Right atrium auricular region (tissue), 2 donors: ENCODE results near the gene BCL2L2. TPM values are rescaled to one million over a fixed set of nuclear protein-coding genes. Genes with fewer than 3 reads are reported as not detected.
"Not testable (repeated sequence)": the region's sequence is repeated elsewhere in the genome, so short reads cannot be mapped to it uniquely, and the experiment has no call there.

Experiments used
- DNase-seq: peaks from one replicate; pipeline ENCODE4 v3.0.0-alpha.2; 2019; ENCODE audit warnings: low spot score
- H3K27ac ChIP-seq, 2 donors: fragments of 200-600 bp; sonication (generic); 1 replicate in 1 of 2; 2 replicates in 1 of 2; pipeline ENCODE4 v1.5.1; 2016 to 2019
- H3K27me3 ChIP-seq, 2 donors: fragments of 200-600 bp; sonication (generic); one replicate each; pipeline versions ENCODE4 v1.5.1 to v1.6.0; 2017 to 2019
- H3K36me3 ChIP-seq: fragments of 200-600 bp; sonication (generic); one replicate; pipeline ENCODE4 v1.5.1; 2016
- H3K4me1 ChIP-seq, 2 donors: fragments of 200-600 bp; sonication (generic); one replicate each; pipeline versions ENCODE4 v1.5.1 to v1.6.0; 2017 to 2019
- H3K4me3 ChIP-seq, 2 donors: fragments of 200-600 bp; sonication (generic); 1 replicate in 1 of 2; 2 replicates in 1 of 2; pipeline ENCODE4 v1.5.1; 2017 to 2019; ENCODE audit warnings: mild to moderate bottlenecking in 1 of 2, moderate library complexity in 1 of 2
- H3K9me3 ChIP-seq, 2 donors: fragments of 200-600 bp; sonication (generic); one replicate each; pipeline ENCODE4 v1.5.1; 2019
- CTCF ChIP-seq, 2 donors: fragments of 200-600 bp; sonication (generic); IDR thresholded peaks; one replicate each; pipeline ENCODE4 v1.5.1; 2019; ENCODE audit warnings: antibody characterized with exemption in 2 of 2
- total RNA-seq, 2 donors: library from RNA; depleted of rRNA; stranded (reverse); fragments of >200 nt; gene quantifications; one replicate each; pipeline ENCODE4 v1.1.0, GENCODE V29; 2016

BCL2L2 gene
- total RNA-seq, result 10 to 100 TPM; 26.8 to 36.3 TPM

- Histone ChIP-seq H3K27ac (peak within 1 kb of the TSS; percentile 86 to 89), H3K9me3 (no peaks in the 10 kb centered on the region), H3K4me3 (peak within 1 kb of the TSS; percentile 55 to 74), H3K4me1 (peaks cover 0 to 39% of the 10 kb centered on the region in 2 donors), H3K36me3 (peaks cover 29% of the 10 kb centered on the region), H3K27me3 (no peaks in the 10 kb centered on the region)
- no peak for TF ChIP-seq CTCF (IDR thresholded peaks at IDR 0.05)
- peak; percentile 93 for DNase-seq
Observed at GRCh38 chr14:23306412-23307145, at the start of gene BCL2L2. Gene BCL2L2 (plus strand): TSS chr14:23306833. CDS start chr14:23307768, 935 bp downstream.

DNA sequence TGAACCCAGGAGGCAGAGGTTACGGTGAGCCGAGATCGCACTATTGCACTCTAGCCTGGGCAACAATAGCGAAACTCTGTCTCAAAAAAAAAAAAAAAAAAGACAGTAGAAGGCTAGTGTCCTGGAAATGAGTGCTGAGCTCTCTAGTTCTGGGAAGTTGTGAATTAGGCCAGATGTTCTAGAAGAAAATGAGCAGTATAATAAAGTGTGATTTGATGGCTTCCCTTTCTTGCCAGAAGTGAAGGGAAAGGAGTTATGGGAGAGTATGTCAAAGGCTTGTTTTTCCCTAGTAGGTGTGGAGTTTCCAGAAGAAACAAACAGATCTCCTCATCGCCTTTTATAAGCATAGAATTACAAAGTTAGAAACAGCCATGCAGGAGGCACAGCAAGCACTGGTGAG, 48.4 kb upstream of the BCL2L2 start:
- no peak for DNase-seq
- Histone ChIP-seq H3K4me1 (no peaks in the 10 kb centered on the region), H3K4me3 (no peak overlapping the region), H3K36me3 (no peaks in the 10 kb centered on the region), H3K9me3 (no peaks in the 10 kb centered on the region), H3K27me3 (no peaks in the 10 kb centered on the region), H3K27ac (no peak overlapping the region)
- no peak for TF ChIP-seq CTCF (IDR thresholded peaks at IDR 0.05)

DNA sequence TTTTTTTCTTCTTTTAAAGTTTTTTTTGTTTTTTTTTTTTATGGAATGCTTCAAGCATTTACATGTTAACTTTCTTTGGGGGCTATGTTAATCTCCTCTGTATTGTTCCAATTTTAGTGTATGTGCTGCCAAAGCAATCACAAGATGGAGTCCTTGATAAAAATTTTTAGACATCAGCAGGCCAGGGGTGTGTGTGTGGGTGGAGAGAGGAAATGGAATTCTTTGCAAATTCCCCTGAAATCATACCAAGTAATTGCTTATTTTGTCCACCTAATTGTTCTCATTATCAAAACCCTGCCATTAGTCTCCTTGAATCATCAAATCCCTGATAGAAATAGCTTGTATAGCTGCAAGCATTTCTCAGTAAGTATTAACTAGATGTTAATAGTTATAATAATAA, 47.2 kb upstream of the BCL2L2 start:
- no peak overlapping the region for H3K4me3 ChIP-seq
- no peak for TF ChIP-seq CTCF (IDR thresholded peaks at IDR 0.05)

GRCh38 chr14:23260849-23261248, 45.8 kb upstream of the BCL2L2 start:
- H3K27me3 ChIP-seq, H3K4me3 ChIP-seq, H3K9me3 ChIP-seq, DNase-seq, H3K4me1 ChIP-seq, H3K27ac ChIP-seq, H3K36me3 ChIP-seq: not testable (repeated sequence)

More for the DNA sequence above, 47.2 kb upstream of the BCL2L2 start:
- Histone ChIP-seq H3K27me3 (no peaks in the 10 kb centered on the region), H3K36me3 (no peaks in the 10 kb centered on the region), H3K27ac (no peak overlapping the region), H3K4me1 (no peaks in the 10 kb centered on the region), H3K9me3 (no peaks in the 10 kb centered on the region)
- no peak for DNase-seq

- no peak for TF ChIP-seq CTCF (IDR thresholded peaks at IDR 0.05)
- DNase-seq, result no peak
- H3K4me3 ChIP-seq, result no peak overlapping the region
- no peaks in the 10 kb centered on the region for H3K27me3 ChIP-seq
- H3K27ac ChIP-seq, result no peak overlapping the region
- H3K9me3 ChIP-seq, result no peaks in the 10 kb centered on the region
- no peaks in the 10 kb centered on the region for H3K36me3 ChIP-seq
- H3K4me1 ChIP-seq, result no peaks in the 10 kb centered on the region
Observed at GRCh38 chr14:23269193-23269592, 37.4 kb upstream of the BCL2L2 start.

GRCh38 chr14:23275412-23275811, 31.2 kb upstream of the BCL2L2 start:
- H3K9me3 ChIP-seq, result no peaks in the 10 kb centered on the region
- no peak for DNase-seq
- TF ChIP-seq CTCF (IDR thresholded peaks at IDR 0.05), result no peak
- H3K4me3 ChIP-seq, result no peak overlapping the region
- H3K27ac ChIP-seq, result no peak overlapping the region
- peaks cover 11% of the 10 kb centered on the region for H3K36me3 ChIP-seq
- H3K4me1 ChIP-seq, result peaks cover 0 to 8% of the 10 kb centered on the region in 2 donors
- no peaks in the 10 kb centered on the region for H3K27me3 ChIP-seq
